Fibroblast of lung (primary cell): Measurements from ENCODE around the gene GABBR2. TPM values are rescaled to one million over a fixed set of nuclear protein-coding genes. Genes with fewer than 3 reads are reported as not detected.

Experiments used
- DNase-seq, 2 donors: peaks; one replicate each; pipeline versions ENCODE4 v3.0.0 to v3.0.0-alpha.2; 2010; ENCODE audit warnings: low read depth in 2 of 2
- H2AFZ ChIP-seq: 2 replicates; pipeline ENCODE4 v1.5.1; 2012; ENCODE audit warnings: low read length, control low read depth, inconsistent platforms
- H3K27ac ChIP-seq: 2 replicates; pipeline ENCODE4 v1.5.1; 2011; ENCODE audit warnings: low read length, control low read depth; ENCODE audit not compliant: insufficient read depth
- H3K27me3 ChIP-seq: 2 replicates; pipeline ENCODE4 v1.5.1; 2011; ENCODE audit warnings: mild to moderate bottlenecking, low read length; ENCODE audit not compliant: control insufficient read depth, insufficient read depth
- H3K36me3 ChIP-seq: 2 replicates; pipeline ENCODE4 v1.5.1; 2011; ENCODE audit warnings: low read length; ENCODE audit not compliant: control insufficient read depth, insufficient read depth
- H3K4me1 ChIP-seq: 2 replicates; pipeline ENCODE4 v1.5.1; 2011; ENCODE audit warnings: low read length; ENCODE audit not compliant: control insufficient read depth, insufficient read depth; ENCODE audit errors: extremely low read depth
- H3K4me2 ChIP-seq: 2 replicates; pipeline ENCODE4 v1.5.1; 2011; ENCODE audit warnings: low read length, control low read depth; ENCODE audit not compliant: insufficient read depth; ENCODE audit errors: extremely low read depth
- H3K4me3 ChIP-seq, 4 experiments: fragments of 200-600 bp in 1 of 4; sonication (generic) in 1 of 4; replicated peaks in 1 of 4; 2 replicates each; pipeline ENCODE4 v1.5.1; 2011 to 2016; ENCODE audit warnings: low read length in 4 of 4, low read depth in 3 of 4, mild to moderate bottlenecking in 3 of 4, control low read depth in 2 of 4, inconsistent platforms in 1 of 4, mixed read lengths in 1 of 4; ENCODE audit not compliant: insufficient read depth in 1 of 4; ENCODE audit errors: control extremely low read depth in 1 of 4
- H3K79me2 ChIP-seq: 2 replicates; pipeline ENCODE4 v1.5.1; 2012; ENCODE audit warnings: mild to moderate bottlenecking, low read length, inconsistent platforms; ENCODE audit not compliant: control insufficient read depth, insufficient read depth
- H3K9ac ChIP-seq: 2 replicates; pipeline ENCODE4 v1.5.1; 2011; ENCODE audit warnings: mild to moderate bottlenecking, low read length, control low read depth; ENCODE audit not compliant: insufficient read depth
- H3K9me3 ChIP-seq: 2 replicates; pipeline ENCODE4 v1.5.1; 2012; ENCODE audit warnings: low read depth, low read length; ENCODE audit not compliant: control insufficient read depth, insufficient read depth
- H4K20me1 ChIP-seq: 2 replicates; pipeline ENCODE4 v1.5.1; 2011; ENCODE audit warnings: low read length; ENCODE audit not compliant: control insufficient read depth, insufficient read depth; ENCODE audit errors: extremely low read depth
- EZH2 ChIP-seq: IDR thresholded peaks from 2 replicates; pipeline ENCODE4 v1.5.1; 2012; ENCODE audit warnings: low read length, control low read depth, mild to moderate bottlenecking; ENCODE audit errors: missing control alignments
- polyA plus RNA-seq, 2 donors: library from polyadenylated mRNA; depleted of rRNA in 1 of 2; stranded (reverse) in 1 of 2; unstranded in 1 of 2; fragments of >200 nt; gene quantifications; 2 replicates each; pipeline ENCODE4 v1.2.1, GENCODE V29; 2011 to 2012; ENCODE audit warnings: missing spikeins in 1 of 2
- total RNA-seq: library from RNA; depleted of rRNA; stranded (reverse); fragments of >200 nt; gene quantifications from 2 replicates; pipeline ENCODE4 v1.2.1, GENCODE V29; 2014
- TF ChIP-seq, protein P1 (sequence below), 2 donors: IDR thresholded peaks in 1 of 2; conservative IDR thresholded peaks in 1 of 2; 1 replicate in 1 of 2; 2 replicates in 1 of 2; pipeline ENCODE4 v1.5.1; 2011 to 2012; ENCODE audit warnings: low read length in 2 of 2, control low read depth in 1 of 2, inconsistent platforms in 1 of 2, low read depth in 1 of 2, mild to moderate bottlenecking in 1 of 2

The GABBR2 gene
- total and polyA plus RNA-seq, 2 donors (not counting 1 experiment from before 2014, with no cell fraction given), result 0.32 to 0.33 TPM

DNA sequence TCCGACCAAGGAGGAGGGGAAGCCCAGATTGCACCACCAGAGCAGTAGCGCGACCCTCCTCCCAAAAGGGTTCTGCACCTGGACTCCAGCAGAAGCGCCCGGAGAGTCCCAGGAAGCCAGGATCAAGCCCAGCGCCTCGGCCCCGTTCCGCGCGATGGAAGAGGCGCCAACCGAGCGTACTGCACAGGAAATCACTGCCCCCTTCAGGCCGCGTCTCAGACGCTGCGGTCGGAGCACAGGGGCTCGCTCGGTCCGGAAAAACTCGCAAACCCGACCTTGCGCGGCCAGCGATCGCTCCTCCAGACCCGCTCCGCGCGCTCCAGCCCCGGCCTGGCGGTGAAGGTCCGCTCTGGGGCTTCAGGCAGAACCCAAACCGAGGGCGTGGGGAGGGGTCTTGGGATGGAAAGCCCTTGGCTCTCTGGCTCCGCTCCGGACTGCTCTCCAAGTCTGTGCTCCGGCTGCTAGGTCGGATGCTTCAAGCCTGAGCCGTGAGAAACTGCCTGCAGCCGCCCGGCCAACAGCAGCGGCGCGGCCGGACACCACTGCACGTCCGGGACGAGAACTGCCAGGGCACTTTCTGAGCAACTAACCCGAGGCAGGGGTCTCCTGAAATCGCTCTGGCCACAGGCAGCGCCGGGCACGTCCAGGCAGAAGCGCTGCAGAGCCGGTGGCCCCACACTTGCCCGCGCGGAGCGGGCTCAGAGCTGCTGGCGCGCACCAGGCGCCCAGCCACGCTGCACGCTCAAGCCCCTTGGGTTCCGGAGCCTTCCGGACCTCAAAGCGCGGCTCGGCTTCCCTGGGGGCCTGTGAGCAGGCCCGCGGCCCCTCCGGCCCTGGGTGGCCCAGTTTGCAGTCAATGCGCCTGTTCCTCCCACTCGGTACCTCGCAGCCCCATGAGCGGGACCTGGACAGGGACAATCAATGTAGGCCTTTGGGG, 1.3 kb downstream of the GABBR2 start:
- Histone ChIP-seq H3K4me2 (peak overlapping the region; percentile 82), H3K79me2 (no peaks in the 10 kb centered on the region), H3K4me3 (peak overlapping the region in 3 of 4 experiments; percentile 29 to 47 (median 42)), H2AFZ (peak overlapping the region; percentile 33), H4K20me1 (no peaks in the 10 kb centered on the region), H3K4me1 (no peaks in the 10 kb centered on the region), H3K36me3 (no peaks in the 10 kb centered on the region), H3K9ac (no peak overlapping the region), H3K27ac (no peak overlapping the region), H3K9me3 (no peaks in the 10 kb centered on the region), H3K27me3 (peaks cover 36% of the 10 kb centered on the region)
- DNase-seq, result peak; percentile 82 to 83
- TF ChIP-seq, protein P1, sequence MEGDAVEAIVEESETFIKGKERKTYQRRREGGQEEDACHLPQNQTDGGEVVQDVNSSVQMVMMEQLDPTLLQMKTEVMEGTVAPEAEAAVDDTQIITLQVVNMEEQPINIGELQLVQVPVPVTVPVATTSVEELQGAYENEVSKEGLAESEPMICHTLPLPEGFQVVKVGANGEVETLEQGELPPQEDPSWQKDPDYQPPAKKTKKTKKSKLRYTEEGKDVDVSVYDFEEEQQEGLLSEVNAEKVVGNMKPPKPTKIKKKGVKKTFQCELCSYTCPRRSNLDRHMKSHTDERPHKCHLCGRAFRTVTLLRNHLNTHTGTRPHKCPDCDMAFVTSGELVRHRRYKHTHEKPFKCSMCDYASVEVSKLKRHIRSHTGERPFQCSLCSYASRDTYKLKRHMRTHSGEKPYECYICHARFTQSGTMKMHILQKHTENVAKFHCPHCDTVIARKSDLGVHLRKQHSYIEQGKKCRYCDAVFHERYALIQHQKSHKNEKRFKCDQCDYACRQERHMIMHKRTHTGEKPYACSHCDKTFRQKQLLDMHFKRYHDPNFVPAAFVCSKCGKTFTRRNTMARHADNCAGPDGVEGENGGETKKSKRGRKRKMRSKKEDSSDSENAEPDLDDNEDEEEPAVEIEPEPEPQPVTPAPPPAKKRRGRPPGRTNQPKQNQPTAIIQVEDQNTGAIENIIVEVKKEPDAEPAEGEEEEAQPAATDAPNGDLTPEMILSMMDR (conservative IDR thresholded peaks at IDR 0.05 in 1 of 2, IDR thresholded peaks at IDR 0.05 in 1 of 2; ENCODE audit: low read depth in 1 of 2, low read length in 2 of 2), result peak; percentile 56 to 72
- peak; percentile 45 for TF ChIP-seq EZH2

DNA sequence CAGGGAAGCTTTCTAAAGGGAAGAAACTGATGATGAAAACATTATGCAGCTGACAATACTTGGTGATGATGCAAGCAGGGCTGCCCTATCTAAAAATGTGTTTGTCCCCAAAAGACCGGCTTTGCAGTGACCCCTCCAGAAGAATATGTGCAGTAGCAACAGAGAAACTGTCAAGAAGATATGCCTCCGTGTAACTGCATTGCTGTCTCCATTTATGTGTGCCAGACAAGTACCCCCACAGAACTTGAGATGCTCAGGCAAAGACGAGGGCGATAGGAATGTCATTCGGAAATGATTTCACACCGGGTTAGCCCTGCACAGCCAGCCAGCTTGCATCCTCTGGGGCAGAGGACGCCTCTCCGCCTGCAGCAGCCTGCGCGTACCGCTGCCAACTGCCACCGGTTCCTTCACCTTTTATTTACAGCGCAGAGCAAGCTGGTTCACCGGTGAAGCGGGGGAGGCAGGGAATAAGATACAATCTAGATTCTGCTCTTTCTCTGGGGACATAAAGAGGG, 2.0 kb downstream of the GABBR2 start:
- no peaks in the 10 kb centered on the region for H4K20me1 ChIP-seq
- no peaks in the 10 kb centered on the region for H3K4me1 ChIP-seq
- no peaks in the 10 kb centered on the region for H3K79me2 ChIP-seq
- H3K27me3 ChIP-seq, result peaks cover 35% of the 10 kb centered on the region
- no peak overlapping the region for H3K27ac ChIP-seq
- DNase-seq, result peak; percentile 40 to 49
- peak overlapping the region in 2 of 4 experiments; percentile 17 to 30 for H3K4me3 ChIP-seq
- no peak overlapping the region for H3K9ac ChIP-seq
- H3K36me3 ChIP-seq, result no peaks in the 10 kb centered on the region
- no peaks in the 10 kb centered on the region for H3K9me3 ChIP-seq
- peak overlapping the region; percentile 58 for H3K4me2 ChIP-seq
- no peak overlapping the region for H2AFZ ChIP-seq
- TF ChIP-seq, protein P1 (conservative IDR thresholded peaks at IDR 0.05 in 1 of 2, IDR thresholded peaks at IDR 0.05 in 1 of 2; ENCODE audit: low read depth in 1 of 2, low read length in 2 of 2), result no peak
- TF ChIP-seq EZH2, result no peak

DNA sequence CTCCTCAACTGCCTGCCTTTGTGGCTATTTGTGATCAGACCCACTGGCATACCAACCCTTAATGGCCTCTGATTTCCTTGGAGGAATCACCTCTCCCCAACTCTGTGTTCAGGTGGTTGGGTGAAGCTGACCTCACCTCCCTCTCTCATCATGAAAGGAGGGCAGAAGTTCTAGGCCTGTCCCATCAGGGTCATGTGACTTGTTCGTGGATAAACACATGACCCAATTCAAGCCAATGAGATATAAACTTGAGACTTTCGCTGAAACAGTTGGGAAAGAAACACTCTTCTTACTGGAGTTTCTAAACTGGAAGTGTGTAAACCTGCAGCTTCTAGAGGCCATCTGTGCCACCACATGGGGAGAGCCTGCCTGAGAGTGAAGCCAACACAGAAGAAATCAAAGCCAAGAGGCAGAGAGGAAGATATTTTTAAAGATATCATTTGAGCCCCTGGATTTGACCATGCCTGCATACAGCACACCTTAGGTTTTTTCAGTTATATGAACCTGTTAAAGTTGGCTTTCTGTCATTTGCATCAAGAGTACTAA, 5.8 kb downstream of the GABBR2 start:
- Histone ChIP-seq H3K9ac (no peak overlapping the region), H3K4me1 (no peaks in the 10 kb centered on the region)

More for the DNA sequence above, 5.8 kb downstream of the GABBR2 start:
- no peak for DNase-seq
- Histone ChIP-seq H3K27me3 (peaks cover 27% of the 10 kb centered on the region), H3K9me3 (no peaks in the 10 kb centered on the region), H3K36me3 (no peaks in the 10 kb centered on the region), H3K4me2 (no peak overlapping the region), H3K79me2 (no peaks in the 10 kb centered on the region), H3K4me3 (no peak overlapping the region), H4K20me1 (no peaks in the 10 kb centered on the region), H3K27ac (no peak overlapping the region), H2AFZ (no peak overlapping the region)
- no peak for TF ChIP-seq EZH2
- TF ChIP-seq, protein P1 (conservative IDR thresholded peaks at IDR 0.05 in 1 of 2, IDR thresholded peaks at IDR 0.05 in 1 of 2; ENCODE audit: low read depth in 1 of 2, low read length in 2 of 2), result no peak
